SU-DHL-6 (cell line): ENCODE data around the gene TRPM3.

ENCODE experiments used
- CTCF ChIP-seq: fragments of 200-600 bp; sonication (generic); IDR thresholded peaks from one replicate; pipeline ENCODE4 v1.5.1; 2017; ENCODE audit warnings: antibody characterized with exemption, mild to moderate bottlenecking, low read length, moderate library complexity; ENCODE audit not compliant: insufficient read depth, poor library complexity, severe bottlenecking
- EZH2phosphoT487 ChIP-seq: fragments of 200-600 bp; sonication (generic), shearing (Covaris generic); conservative IDR thresholded peaks from 2 replicates; pipeline ENCODE4 v1.6.1; 2018; ENCODE audit warnings: mild to moderate bottlenecking, antibody characterized with exemption, low read length, moderate library complexity, mixed read lengths

- TF ChIP-seq CTCF (no peak), EZH2phosphoT487 (no peak)
Measured at GRCh38 chr9:71145179-71145578, 23.8 kb upstream of the TRPM3 start.
